Panc1 (cell line): ENCODE results near the gene APOBR. TPM values are rescaled to one million over a fixed set of nuclear protein-coding genes. Genes with fewer than 3 reads are reported as not detected.

Experiments
- ATAC-seq: fragments of 200-7000 bp; cut with Tn5 transposase; 2 replicates; pipeline ENCODE4 v1.9.1; 2020; ENCODE audit warnings: mild to moderate bottlenecking, moderate library complexity
- BruUV-seq: library from RNA; stranded (reverse); fragments of 400-500 nt; replicated peaks from 2 replicates; lab custom pipeline; 2021; lab: Mats Ljungman, UMichigan
- CTCF ChIA-PET: fragments of 300-600 bp; sonication (Branson Sonifier 250); formaldehyde crosslinking; loops from one replicate; lab custom pipeline; 2022; ENCODE audit warnings: antibody characterized with exemption; lab: Charles Lee
- POLR2A ChIA-PET: fragments of 300-600 bp; sonication (Branson Sonifier 250); formaldehyde crosslinking; loops from one replicate; lab custom pipeline; 2022; ENCODE audit warnings: antibody characterized with exemption; lab: Charles Lee
- DNase-seq: peaks from one replicate; pipeline ENCODE4 v3.0.0-alpha.2; 2010; ENCODE audit warnings: low read depth, low spot score
- H3K27ac ChIP-seq: 2 replicates; pipeline ENCODE4 v1.5.1; 2011; ENCODE audit warnings: mild to moderate bottlenecking, low read length, inconsistent platforms
- H3K27me3 ChIP-seq: fragments of 200-500 bp; sonication (Bioruptor generic); 2 replicates; pipeline ENCODE4 v1.6.0; 2014; ENCODE audit warnings: low read length, inconsistent platforms; ENCODE audit not compliant: control insufficient read depth, insufficient read depth
- H3K36me3 ChIP-seq: fragments of 200-500 bp; sonication (Bioruptor generic); 2 replicates; pipeline ENCODE4 v1.5.1; 2014; ENCODE audit warnings: inconsistent platforms, mild to moderate bottlenecking, low read length, moderate library complexity; ENCODE audit not compliant: control insufficient read depth, insufficient read depth
- H3K4me1 ChIP-seq: 2 replicates; pipeline ENCODE4 v1.5.1; 2011; ENCODE audit warnings: inconsistent platforms, mild to moderate bottlenecking, low read length, moderate library complexity; ENCODE audit not compliant: control insufficient read depth, insufficient read depth
- H3K4me3 ChIP-seq, 2 experiments: 2 replicates each; pipeline ENCODE4 v1.5.1; 2011 to 2012; ENCODE audit warnings: low read depth in 2 of 2, low read length in 2 of 2, mild to moderate bottlenecking in 2 of 2, inconsistent platforms in 1 of 2, moderate library complexity in 1 of 2
- H3K9me3 ChIP-seq: fragments of 200-500 bp; sonication (Bioruptor generic); 2 replicates; pipeline ENCODE4 v1.5.1; 2014; ENCODE audit warnings: low read depth, mild to moderate bottlenecking, inconsistent platforms, low read length, moderate library complexity; ENCODE audit not compliant: control insufficient read depth, insufficient read depth
- POLR2AphosphoS5 ChIP-seq: IDR thresholded peaks from 2 replicates; pipeline ENCODE4 v1.6.1; 2012; ENCODE audit warnings: mild to moderate bottlenecking, low read depth, low read length, moderate library complexity
- SIN3A ChIP-seq: IDR thresholded peaks from 2 replicates; pipeline ENCODE4 v1.6.1; 2012; ENCODE audit warnings: low read depth, mild to moderate bottlenecking, low read length, moderate library complexity, borderline replicate concordance; ENCODE audit not compliant: insufficient read depth
- TCF7L2 ChIP-seq: IDR thresholded peaks from 2 replicates; pipeline ENCODE4 v1.6.1; 2011; ENCODE audit warnings: mild to moderate bottlenecking, low read depth, low read length, inconsistent platforms
- in situ Hi-C: cut with HindIII; loops from 2 replicates; pipeline ENCODE4 v1.10.0; 2016; ENCODE audit warnings: low sequenced_read_pairs, low pct_unique_long_range_greater_than_20kb
- intact Hi-C: fragments of 100-400 bp; cut with micrococcal nuclease; formaldehyde crosslinking; loops from one replicate; pipeline ENCODE4 v1.10.0; 2022; ENCODE audit not compliant: unreplicated experiment
- total RNA-seq: library from RNA; stranded (reverse); gene quantifications from one replicate; pipeline ENCODE4 v1.2.1, GENCODE V29; 2021; ENCODE audit not compliant: unreplicated experiment
- TF ChIP-seq, protein P1 (sequence below), 2 experiments: IDR thresholded peaks; 2 replicates each; pipeline ENCODE4 v1.6.1; 2011 to 2012; ENCODE audit warnings: low read depth in 2 of 2, control low read depth in 1 of 2, low read length in 1 of 2, mild to moderate bottlenecking in 1 of 2, moderate library complexity in 1 of 2; ENCODE audit not compliant: insufficient read depth in 1 of 2
- TF ChIP-seq, protein P2 (sequence below): fragments of 450-650 bp; IDR thresholded peaks from 2 replicates; pipeline ENCODE4 v1.5.1; 2017; ENCODE audit warnings: mild to moderate bottlenecking

The APOBR gene
- total RNA-seq, 1 experiment from 2014 or later = 0.13 TPM

DNA sequence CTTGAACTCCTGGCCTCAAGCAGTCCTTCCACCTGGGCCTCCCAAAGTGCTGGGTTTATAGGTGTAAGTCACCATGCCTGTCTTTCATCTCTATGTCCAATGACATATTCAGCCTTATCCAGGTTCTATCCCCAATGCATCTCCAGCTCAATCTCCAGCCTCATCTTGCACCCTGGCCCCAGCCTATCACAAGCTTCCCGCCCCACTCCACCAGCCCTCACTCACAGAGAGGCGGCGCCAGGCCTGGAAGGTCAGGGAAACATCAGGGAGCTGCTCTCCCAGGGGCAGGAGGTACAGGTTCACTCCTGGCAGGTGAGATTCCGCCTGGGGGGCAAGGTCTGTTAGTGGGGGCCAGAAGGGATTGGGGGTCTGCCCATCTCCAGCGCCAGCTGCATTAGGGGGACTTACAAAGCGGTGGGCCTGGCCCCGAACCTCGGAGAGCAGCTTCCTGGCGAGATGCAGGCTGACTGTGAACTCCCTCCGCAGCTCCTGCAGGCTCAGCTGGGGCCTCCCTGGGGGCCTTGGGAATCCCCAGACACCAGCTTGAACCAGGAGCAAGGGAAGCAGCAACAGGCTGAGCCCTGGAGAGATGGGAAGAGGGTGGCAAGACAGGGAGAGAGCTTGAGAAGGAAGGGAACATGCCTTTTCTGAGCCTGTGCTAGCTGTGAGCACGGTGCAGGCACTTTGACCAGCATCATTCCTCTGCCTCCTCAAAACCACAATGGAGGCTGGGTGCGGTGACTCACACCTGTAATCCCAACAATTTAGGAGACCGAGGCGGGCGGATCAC is 9.2 kb downstream of the APOBR start:
- POLR2A ChIA-PET = no interaction called here
- Histone ChIP-seq H3K9me3 (no peaks in the 10 kb centered on the region), H3K36me3 (no peaks in the 10 kb centered on the region), H3K4me1 (0 out of 2 replicates have a peak, but pooled peaks cover 3% of the 10 kb centered on the region), H3K27ac (no peak overlapping the region), H3K4me3 (no peak overlapping the region), H3K27me3 (no peaks in the 10 kb centered on the region)
- no peak for TF ChIP-seq POLR2AphosphoS5
- TF ChIP-seq TCF7L2 = no peak
- no peak for TF ChIP-seq SIN3A
- TF ChIP-seq, protein P1, sequence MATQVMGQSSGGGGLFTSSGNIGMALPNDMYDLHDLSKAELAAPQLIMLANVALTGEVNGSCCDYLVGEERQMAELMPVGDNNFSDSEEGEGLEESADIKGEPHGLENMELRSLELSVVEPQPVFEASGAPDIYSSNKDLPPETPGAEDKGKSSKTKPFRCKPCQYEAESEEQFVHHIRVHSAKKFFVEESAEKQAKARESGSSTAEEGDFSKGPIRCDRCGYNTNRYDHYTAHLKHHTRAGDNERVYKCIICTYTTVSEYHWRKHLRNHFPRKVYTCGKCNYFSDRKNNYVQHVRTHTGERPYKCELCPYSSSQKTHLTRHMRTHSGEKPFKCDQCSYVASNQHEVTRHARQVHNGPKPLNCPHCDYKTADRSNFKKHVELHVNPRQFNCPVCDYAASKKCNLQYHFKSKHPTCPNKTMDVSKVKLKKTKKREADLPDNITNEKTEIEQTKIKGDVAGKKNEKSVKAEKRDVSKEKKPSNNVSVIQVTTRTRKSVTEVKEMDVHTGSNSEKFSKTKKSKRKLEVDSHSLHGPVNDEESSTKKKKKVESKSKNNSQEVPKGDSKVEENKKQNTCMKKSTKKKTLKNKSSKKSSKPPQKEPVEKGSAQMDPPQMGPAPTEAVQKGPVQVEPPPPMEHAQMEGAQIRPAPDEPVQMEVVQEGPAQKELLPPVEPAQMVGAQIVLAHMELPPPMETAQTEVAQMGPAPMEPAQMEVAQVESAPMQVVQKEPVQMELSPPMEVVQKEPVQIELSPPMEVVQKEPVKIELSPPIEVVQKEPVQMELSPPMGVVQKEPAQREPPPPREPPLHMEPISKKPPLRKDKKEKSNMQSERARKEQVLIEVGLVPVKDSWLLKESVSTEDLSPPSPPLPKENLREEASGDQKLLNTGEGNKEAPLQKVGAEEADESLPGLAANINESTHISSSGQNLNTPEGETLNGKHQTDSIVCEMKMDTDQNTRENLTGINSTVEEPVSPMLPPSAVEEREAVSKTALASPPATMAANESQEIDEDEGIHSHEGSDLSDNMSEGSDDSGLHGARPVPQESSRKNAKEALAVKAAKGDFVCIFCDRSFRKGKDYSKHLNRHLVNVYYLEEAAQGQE (IDR thresholded peaks at IDR 0.05; ENCODE audit: insufficient read depth in 1 of 2, low read depth in 2 of 2, low read length in 1 of 2) = no peak
- TF ChIP-seq, protein P2, sequence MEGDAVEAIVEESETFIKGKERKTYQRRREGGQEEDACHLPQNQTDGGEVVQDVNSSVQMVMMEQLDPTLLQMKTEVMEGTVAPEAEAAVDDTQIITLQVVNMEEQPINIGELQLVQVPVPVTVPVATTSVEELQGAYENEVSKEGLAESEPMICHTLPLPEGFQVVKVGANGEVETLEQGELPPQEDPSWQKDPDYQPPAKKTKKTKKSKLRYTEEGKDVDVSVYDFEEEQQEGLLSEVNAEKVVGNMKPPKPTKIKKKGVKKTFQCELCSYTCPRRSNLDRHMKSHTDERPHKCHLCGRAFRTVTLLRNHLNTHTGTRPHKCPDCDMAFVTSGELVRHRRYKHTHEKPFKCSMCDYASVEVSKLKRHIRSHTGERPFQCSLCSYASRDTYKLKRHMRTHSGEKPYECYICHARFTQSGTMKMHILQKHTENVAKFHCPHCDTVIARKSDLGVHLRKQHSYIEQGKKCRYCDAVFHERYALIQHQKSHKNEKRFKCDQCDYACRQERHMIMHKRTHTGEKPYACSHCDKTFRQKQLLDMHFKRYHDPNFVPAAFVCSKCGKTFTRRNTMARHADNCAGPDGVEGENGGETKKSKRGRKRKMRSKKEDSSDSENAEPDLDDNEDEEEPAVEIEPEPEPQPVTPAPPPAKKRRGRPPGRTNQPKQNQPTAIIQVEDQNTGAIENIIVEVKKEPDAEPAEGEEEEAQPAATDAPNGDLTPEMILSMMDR = no peak
- in situ Hi-C loops = no loop called here
- BruUV-seq = no TSS peak
- ATAC-seq (peak; percentile 41; the same call in 1 of the 2 replicates), DNase-seq (no peak)
- intact Hi-C loops = no loop called here
- CTCF ChIA-PET = interaction anchor here (0.7 kb wide), 1 partner anchor 179 kb away, joined by 9 read pairs; no protein-coding TSS in a partner anchor

DNA sequence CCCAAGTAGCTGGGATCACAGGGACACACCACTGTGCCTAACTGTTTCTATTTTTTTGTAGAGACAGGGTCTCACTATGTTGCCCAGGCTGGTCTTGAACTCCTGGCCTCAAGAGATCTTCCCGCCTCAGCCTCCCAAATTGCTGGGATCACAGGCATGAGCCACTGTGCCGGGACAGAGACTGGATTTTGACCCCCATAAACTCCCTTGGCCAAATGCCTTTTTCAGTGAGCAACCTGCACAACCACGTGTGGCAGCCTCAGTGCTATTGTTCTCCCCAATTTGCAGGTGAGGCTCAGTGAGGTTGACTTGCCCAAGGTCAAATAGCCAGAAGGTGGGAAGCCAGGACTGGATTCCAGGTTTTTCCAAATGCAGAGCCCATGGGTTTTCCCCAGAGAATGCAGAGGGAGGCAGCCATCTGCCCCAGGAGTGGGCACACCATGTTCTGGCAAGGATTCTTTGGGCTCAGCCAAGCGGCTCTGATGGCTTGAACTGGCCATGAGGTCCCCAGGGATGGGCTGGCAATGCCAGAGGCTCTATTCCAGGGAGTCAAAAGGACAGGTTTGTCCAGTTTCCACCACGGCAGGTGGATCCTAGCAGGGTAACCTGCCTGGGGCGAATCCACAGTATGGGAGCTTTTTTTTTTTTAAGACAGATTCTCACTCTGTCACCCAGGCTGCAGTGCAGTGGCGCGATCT is 10.4 kb downstream of the APOBR start:
- Histone ChIP-seq H3K4me1 (0 out of 2 replicates have a peak, but pooled peaks cover 3% of the 10 kb centered on the region), H3K27ac (no peak overlapping the region), H3K9me3 (no peaks in the 10 kb centered on the region), H3K27me3 (no peaks in the 10 kb centered on the region), H3K4me3 (no peak overlapping the region), H3K36me3 (no peaks in the 10 kb centered on the region)
- in situ Hi-C loops = no loop called here
- intact Hi-C loops = no loop called here
- ChIA-PET POLR2A (no interaction called here), CTCF (no interaction called here)
- TF ChIP-seq, protein P1 (IDR thresholded peaks at IDR 0.05; ENCODE audit: insufficient read depth in 1 of 2, low read depth in 2 of 2, low read length in 1 of 2) = no peak
- TF ChIP-seq, protein P2 = no peak
- TF ChIP-seq POLR2AphosphoS5 = no peak
- TF ChIP-seq TCF7L2 = no peak
- no peak for TF ChIP-seq SIN3A
- DNase-seq = no peak
- no TSS peak for BruUV-seq
- ATAC-seq = no peak
